Brain microvascular endothelial cell (primary cell): ENCODE data around the gene FXYD6.
"Not testable (repeated sequence)": the region's sequence is repeated elsewhere in the genome, so short reads cannot be mapped to it uniquely, and the experiment has no call there.

Source experiments
- DNase-seq: peaks from one replicate; pipeline ENCODE4 v3.0.0-alpha.2; 2020
- H3K27ac ChIP-seq: fragments of 250-450 bp; sonication (Bioruptor Pico); 2 replicates; pipeline ENCODE4 v1.5.1; 2020; ENCODE audit warnings: mild to moderate bottlenecking, moderate library complexity
- H3K27me3 ChIP-seq: fragments of 250-450 bp; sonication (Bioruptor Pico); replicated peaks from 2 replicates; pipeline ENCODE4 v1.5.1; 2020; ENCODE audit warnings: mild to moderate bottlenecking
- H3K36me3 ChIP-seq: fragments of 250-450 bp; sonication (Bioruptor Pico); replicated peaks from 2 replicates; pipeline ENCODE4 v1.5.1; 2020; ENCODE audit warnings: mild to moderate bottlenecking
- H3K4me3 ChIP-seq: 2 replicates; pipeline ENCODE4 v1.5.1; 2011; ENCODE audit warnings: low read depth, mild to moderate bottlenecking, control low read depth, low read length, moderate library complexity
- CTCF ChIP-seq: IDR thresholded peaks from 2 replicates; pipeline ENCODE4 v1.5.1; 2011; ENCODE audit warnings: low read depth, mild to moderate bottlenecking, moderate library complexity, low read length, control low read depth, inconsistent platforms; ENCODE audit errors: missing control alignments
- in situ Hi-C: cut with HindIII; loops from 2 replicates; pipeline ENCODE4 v1.10.0; 2017; ENCODE audit warnings: low sequenced_read_pairs, low pct_ligation_motif_present

The FXYD6 gene

GRCh38 chr11:117814766-117815261 is 61.6 kb downstream of the FXYD6 start:
- TF ChIP-seq CTCF: no peak
- Histone ChIP-seq H3K36me3 (no peaks in the 10 kb centered on the region), H3K27me3 (no peaks in the 10 kb centered on the region), H3K4me3 (no peak overlapping the region), H3K27ac (no peak overlapping the region)
- no peak for DNase-seq
- in situ Hi-C loops: loop anchor here (25.0 kb wide), 1 partner anchor 378 kb away; no protein-coding TSS in a partner anchor

- in situ Hi-C loops: loop anchor here (25.0 kb wide), 1 partner anchor 377 kb away; no protein-coding TSS in a partner anchor
- H3K27me3 ChIP-seq: no peaks in the 10 kb centered on the region
- no peak for TF ChIP-seq CTCF
- no peak overlapping the region for H3K27ac ChIP-seq
- no peak for DNase-seq
- H3K4me3 ChIP-seq: no peak overlapping the region
- H3K36me3 ChIP-seq: no peaks in the 10 kb centered on the region
Observed at GRCh38 chr11:117814204-117814765, 62.2 kb downstream of the FXYD6 start.

- not testable (repeated sequence) for H3K36me3 ChIP-seq, H3K27ac ChIP-seq, H3K27me3 ChIP-seq, H3K4me3 ChIP-seq, DNase-seq
- in situ Hi-C loops: loop anchor here (25.0 kb wide), 1 partner anchor 373 kb away; no protein-coding TSS in a partner anchor
Observed at GRCh38 chr11:117810056-117810451, 66.4 kb downstream of the FXYD6 start.

GRCh38 chr11:117809236-117810055 is 67.0 kb downstream of the FXYD6 start:
- peak; percentile 32 for DNase-seq
- Histone ChIP-seq H3K4me3 (peak overlapping the region; percentile 24), H3K27ac (no peak overlapping the region), H3K27me3 (no peaks in the 10 kb centered on the region), H3K36me3 (no peaks in the 10 kb centered on the region)
- in situ Hi-C loops: loop anchor here (25.0 kb wide), 1 partner anchor 372 kb away; no protein-coding TSS in a partner anchor
- peak; percentile 74 for TF ChIP-seq CTCF

GRCh38 chr11:117808784-117809183 is 67.7 kb downstream of the FXYD6 start:
- no peak for TF ChIP-seq CTCF
- Histone ChIP-seq H3K36me3 (no peaks in the 10 kb centered on the region), H3K27me3 (no peaks in the 10 kb centered on the region), H3K4me3 (no peak overlapping the region), H3K27ac (no peak overlapping the region)
- in situ Hi-C loops: loop anchor here (25.0 kb wide), 1 partner anchor 371 kb away; no protein-coding TSS in a partner anchor
- DNase-seq: no peak
